GM21447 (cell line): ENCODE measurements around the gene GMIP.

Source experiments
- ATAC-seq: cut with Tn5 transposase; IDR thresholded peaks from one replicate; pipeline ENCODE4 v1.9.1; 2021; ENCODE audit not compliant: unreplicated experiment

The GMIP gene

GRCh38 chr19:19637186-19637522 lies 6.3 kb downstream of the GMIP start:
- ATAC-seq = no peak

- ATAC-seq = no peak
These were observed 6.8 kb downstream of the GMIP start for GRCh38 chr19:19636573-19637185.

- no peak for ATAC-seq
These were observed 8.1 kb downstream of the GMIP start for GRCh38 chr19:19635313-19635702.

GRCh38 chr19:19634516-19635312 lies 8.7 kb downstream of the GMIP start:
- ATAC-seq = no peak

GRCh38 chr19:19633711-19634515 lies 9.5 kb downstream of the GMIP start:
- no peak for ATAC-seq

GRCh38 chr19:19632661-19633060 lies 10.8 kb downstream of the GMIP start:
- no peak for ATAC-seq

GRCh38 chr19:19631346-19631745 lies 12.1 kb downstream of the GMIP start:
- ATAC-seq = no peak

- no peak for ATAC-seq
These were observed 13.0 kb downstream of the GMIP start for GRCh38 chr19:19630426-19630825.

GRCh38 chr19:19630062-19630414 lies 13.4 kb downstream of the GMIP start:
- ATAC-seq = no peak

GRCh38 chr19:19628501-19629134 lies 14.8 kb downstream of the GMIP start:
- peak; percentile 11 for ATAC-seq

- peak; percentile 52 for ATAC-seq
These were observed 15.6 kb downstream of the GMIP start, which contains the start of gene LPAR2 for GRCh38 chr19:19627621-19628500. TSS of gene LPAR2 (minus strand) at chr19:19628220. CDS start at chr19:19627275, 945 bp downstream.

GRCh38 chr19:19626516-19627472 lies 16.7 kb downstream of the GMIP start:
- no peak for ATAC-seq

GRCh38 chr19:19624032-19624570 lies 19.4 kb downstream of the GMIP start:
- no peak for ATAC-seq

- no peak for ATAC-seq
These were observed 20.1 kb downstream of the GMIP start for GRCh38 chr19:19623383-19623782.

GRCh38 chr19:19619849-19620210 lies 23.6 kb downstream of the GMIP start:
- ATAC-seq = no peak

GRCh38 chr19:19619181-19619848 lies 24.1 kb downstream of the GMIP start:
- ATAC-seq = no peak

- peak; percentile 94 for ATAC-seq
These were observed 25.0 kb downstream of the GMIP start, which contains the start of gene PBX4 for GRCh38 chr19:19618219-19619051. TSS of gene PBX4 (minus strand) at chr19:19618687. CDS start at chr19:19618629, 58 bp downstream.

GRCh38 chr19:19615086-19615485 lies 28.4 kb downstream of the GMIP start:
- no peak for ATAC-seq
